Hair follicle dermal papilla cell (primary cell): ENCODE results near the gene QRFPR. TPM values are rescaled to one million over a fixed set of nuclear protein-coding genes. Genes with fewer than 3 reads are reported as not detected.

Experiments
- small RNA-seq: library from RNA; depleted of rRNA; stranded (forward); fragments of <200 nt; gene quantifications from one replicate; pipeline ENCODE3, GENCODE V24; 2012
- total RNA-seq: library from RNA; depleted of rRNA; stranded (reverse); fragments of >200 nt; gene quantifications from 2 replicates; pipeline ENCODE4 v1.2.3, GENCODE V29; 2012

QRFPR gene
- total RNA-seq, result not detected in 2 replicates

GRCh38 chr4:121380776-121381462 lies at the start of gene QRFPR:
QRFPR (minus strand) TSS chr4:121381018; CDS start chr4:121380647, 371 bp downstream.

Small RNA genes lying within 50 kb of the gene (small RNA-seq; reads per million reads assigned to genes)
- gene RF00019, result not detected

Other genes starting within 250 kb of the QRFPR start
- gene TNIP3, start 216.7 kb downstream of the QRFPR start, total RNA-seq, result 1.6 and 2.8 TPM in 2 replicates